Mesodermal cell (in vitro differentiated cells): ENCODE data around the gene LTO1.
"Not testable (repeated sequence)": the region's sequence is repeated elsewhere in the genome, so short reads cannot be mapped to it uniquely, and the experiment has no call there.

Experiments used
- H3K27ac ChIP-seq: 2 replicates; pipeline ENCODE4 v1.7.0; 2013; ENCODE audit warnings: mild to moderate bottlenecking, low read depth, low read length, moderate library complexity; ENCODE audit not compliant: severe bottlenecking
- H3K36me3 ChIP-seq: 2 replicates; pipeline ENCODE4 v1.7.1; 2013; ENCODE audit warnings: mild to moderate bottlenecking, low read length, moderate library complexity; ENCODE audit not compliant: control insufficient read depth, insufficient read depth
- H3K4me1 ChIP-seq: one replicate; pipeline ENCODE4 v1.7.1; 2013; ENCODE audit warnings: mild to moderate bottlenecking, low read length; ENCODE audit not compliant: insufficient read depth, control insufficient read depth, poor library complexity, severe bottlenecking
- H3K4me3 ChIP-seq: 2 replicates; pipeline ENCODE4 v1.7.0; 2013; ENCODE audit warnings: low read length, control low read depth, mild to moderate bottlenecking; ENCODE audit not compliant: insufficient read depth, poor library complexity, severe bottlenecking; ENCODE audit errors: extremely low read depth
- H3K9me3 ChIP-seq: 2 replicates; pipeline ENCODE4 v1.7.1; 2013; ENCODE audit warnings: mild to moderate bottlenecking, low read length, moderate library complexity; ENCODE audit not compliant: control insufficient read depth
- WGBS, 2 experiments: methylation state at CpG; one replicate each; pipeline ENCODE4 v1.1.5; 2013; ENCODE audit warnings: missing lambda C conversion rate in 2 of 2; ENCODE audit not compliant: insufficient coverage in 2 of 2; 5-methylcytosine and 5-hydroxymethylcytosine counted together

LTO1 gene

GRCh38 chr11:69700278-69701140 lies 25.4 kb upstream of the LTO1 start:
- H3K4me3 ChIP-seq, result no peak overlapping the region
- peak overlapping the region; percentile 8 for H3K27ac ChIP-seq
- 11 to 12% methylated on average over 15 to 16 of the region's 20 CpGs for WGBS, 2 experiments
- H3K36me3 ChIP-seq, result no peaks in the 10 kb centered on the region
- peaks cover 26% of the 10 kb centered on the region for H3K4me1 ChIP-seq
- no peaks in the 10 kb centered on the region for H3K9me3 ChIP-seq

GRCh38 chr11:69699213-69699612 lies 24.1 kb upstream of the LTO1 start:
- 93 to 94% methylated on average over 13 of the region's 13 CpGs for WGBS, 2 experiments
- Histone ChIP-seq H3K36me3 (no peaks in the 10 kb centered on the region), H3K27ac (no peak overlapping the region), H3K4me3 (no peak overlapping the region), H3K4me1 (peaks cover 23% of the 10 kb centered on the region), H3K9me3 (no peaks in the 10 kb centered on the region)

- Histone ChIP-seq H3K27ac (no peak overlapping the region), H3K4me3 (no peak overlapping the region), H3K4me1 (peaks cover 23% of the 10 kb centered on the region), H3K9me3 (no peaks in the 10 kb centered on the region), H3K36me3 (no peaks in the 10 kb centered on the region)
- WGBS, 2 experiments, result 92 to 94% methylated on average over 1 to 2 of the region's 2 CpGs
Observed at GRCh38 chr11:69698362-69698761, 23.2 kb upstream of the LTO1 start.

DNA sequence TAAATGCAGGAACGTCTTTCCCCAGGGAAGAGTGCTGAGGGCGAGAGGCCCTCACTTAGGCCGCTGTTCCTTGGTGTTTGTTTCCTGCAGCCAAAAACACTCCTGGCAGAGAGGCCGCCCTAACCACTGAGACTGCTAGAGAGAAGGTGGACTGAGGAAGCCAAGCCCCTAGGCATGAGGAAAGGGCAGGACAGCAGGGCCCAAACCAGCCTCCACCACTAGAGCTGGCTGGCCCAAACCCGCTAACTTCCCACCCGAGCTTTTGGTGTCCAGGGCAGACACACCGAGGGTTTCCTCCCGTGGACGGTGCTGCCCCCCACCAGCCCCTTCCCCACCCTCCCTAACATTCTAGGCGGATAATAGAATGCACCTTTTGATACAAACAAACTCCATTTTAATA lies 22.7 kb upstream of the LTO1 start:
- Histone ChIP-seq H3K4me1 (peaks cover 23% of the 10 kb centered on the region), H3K4me3 (no peak overlapping the region)
- 81% methylated on average over 6 of the region's 10 CpGs for WGBS, 2 experiments

DNA sequence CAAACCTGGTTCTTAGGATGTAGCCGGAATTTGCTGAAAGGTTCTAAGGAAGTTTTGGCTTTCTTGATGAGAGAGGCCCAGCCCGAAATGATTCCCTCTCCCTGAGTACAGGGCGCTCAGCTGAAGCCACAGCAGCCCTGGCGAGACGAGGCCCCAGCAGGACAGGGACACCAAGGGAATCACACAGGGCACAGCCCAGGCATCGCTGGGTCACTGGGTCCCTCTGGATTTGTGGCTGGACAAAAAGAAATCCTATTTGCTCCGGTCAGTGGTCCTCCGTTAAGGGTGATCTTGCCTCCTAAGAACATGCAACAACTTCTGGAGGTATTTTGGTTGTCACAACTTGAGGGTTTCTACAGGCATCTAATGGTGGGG lies 22.3 kb upstream of the LTO1 start:
- no peaks in the 10 kb centered on the region for H3K36me3 ChIP-seq
- H3K9me3 ChIP-seq, result no peaks in the 10 kb centered on the region
- H3K4me1 ChIP-seq, result peaks cover 21% of the 10 kb centered on the region
- no peak overlapping the region for H3K27ac ChIP-seq
- WGBS, 2 experiments, result 85 to 98% methylated on average over 6 to 8 of the region's 8 CpGs
- no peak overlapping the region for H3K4me3 ChIP-seq

More for the DNA sequence above, 22.7 kb upstream of the LTO1 start:
- H3K36me3 ChIP-seq, result no peaks in the 10 kb centered on the region
- no peaks in the 10 kb centered on the region for H3K9me3 ChIP-seq
- H3K27ac ChIP-seq, result no peak overlapping the region

DNA sequence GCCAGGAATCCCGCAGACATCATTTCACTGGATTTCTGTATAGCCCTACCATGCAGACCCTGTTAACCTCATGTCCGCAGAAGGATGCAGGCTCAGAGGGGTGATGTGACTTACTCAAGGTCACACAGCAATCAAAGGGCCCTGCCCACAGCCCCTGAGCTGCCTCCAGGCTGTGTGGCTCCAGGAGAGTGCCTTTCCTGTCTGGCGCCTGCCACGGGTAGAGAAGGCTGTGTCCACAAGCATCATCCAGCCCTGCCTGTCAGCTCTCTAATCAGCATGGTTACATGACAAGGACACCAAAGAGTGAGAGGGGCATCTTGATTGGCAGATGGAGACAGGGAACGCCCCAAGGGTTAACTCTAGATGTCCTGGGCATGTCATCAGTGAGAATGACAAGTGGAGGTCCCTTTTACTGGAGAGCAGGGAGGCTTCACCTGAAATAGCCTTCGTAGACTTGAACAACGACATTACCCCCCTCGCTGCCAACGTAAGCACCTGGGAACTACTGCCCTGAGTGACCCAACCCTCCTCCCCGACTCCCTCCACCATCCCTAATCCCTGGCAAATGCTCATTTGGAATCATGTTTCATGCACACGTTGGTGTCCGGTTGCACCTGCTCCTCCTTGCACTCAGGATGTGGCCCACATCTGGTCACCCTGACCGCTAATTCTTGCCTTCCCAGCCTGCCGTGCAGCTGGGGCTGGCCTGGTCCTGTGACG lies 21.8 kb upstream of the LTO1 start:
- Histone ChIP-seq H3K36me3 (no peaks in the 10 kb centered on the region), H3K4me3 (no peak overlapping the region), H3K9me3 (no peaks in the 10 kb centered on the region), H3K4me1 (peaks cover 16% of the 10 kb centered on the region), H3K27ac (no peak overlapping the region)
- 78 to 79% methylated on average over 14 of the region's 15 CpGs for WGBS, 2 experiments

DNA sequence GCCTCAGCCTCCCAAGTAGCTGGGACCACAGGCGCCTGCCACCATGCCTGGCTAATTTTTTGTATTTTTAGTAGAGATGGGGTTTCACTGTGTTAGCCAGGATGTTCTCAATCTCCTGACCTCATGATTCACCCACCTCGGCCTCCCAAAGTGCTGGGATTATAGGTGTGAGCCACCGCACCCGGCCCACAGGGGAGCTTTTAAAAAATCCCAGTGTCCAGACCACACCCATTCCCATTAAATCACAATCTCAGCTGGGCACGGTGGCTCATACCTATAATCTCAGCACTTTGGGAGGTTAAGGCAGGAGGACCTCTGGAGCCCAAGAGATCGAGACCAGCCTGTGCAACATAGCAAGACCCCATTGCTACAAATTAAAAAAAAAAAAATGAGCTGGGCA lies 20.8 kb upstream of the LTO1 start:
- WGBS, 2 experiments, result 100% methylated on average over 1 of the region's 6 CpGs
- not testable (repeated sequence) for H3K9me3 ChIP-seq, H3K4me3 ChIP-seq, H3K36me3 ChIP-seq, H3K27ac ChIP-seq
- H3K4me1 ChIP-seq, result peaks cover 12% of the 10 kb centered on the region

DNA sequence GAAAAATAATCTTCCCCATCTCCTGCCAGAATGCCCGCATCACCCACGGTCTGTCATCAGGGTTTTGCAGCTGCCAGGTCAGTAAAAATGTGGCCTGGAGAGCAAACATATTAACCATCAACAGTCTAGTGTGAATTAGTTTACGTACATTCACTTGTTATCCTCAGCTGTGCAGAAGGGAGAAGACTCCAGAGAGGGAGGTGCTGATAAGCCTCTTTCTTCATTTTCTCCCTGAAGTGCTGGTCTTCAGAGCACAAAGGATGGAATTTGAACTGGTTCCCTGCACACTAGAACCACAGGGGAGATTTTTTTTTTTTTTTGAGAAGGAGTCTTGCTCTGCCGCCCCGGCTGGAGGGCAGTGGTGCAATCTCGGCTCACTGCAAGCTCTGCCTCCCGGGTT lies 20.4 kb upstream of the LTO1 start:
- Histone ChIP-seq H3K4me1 (peaks cover 8% of the 10 kb centered on the region), H3K27ac (no peak overlapping the region), H3K4me3 (no peak overlapping the region), H3K9me3 (no peaks in the 10 kb centered on the region), H3K36me3 (no peaks in the 10 kb centered on the region)
- 100% methylated on average over 1 of the region's 7 CpGs for WGBS, 2 experiments

DNA sequence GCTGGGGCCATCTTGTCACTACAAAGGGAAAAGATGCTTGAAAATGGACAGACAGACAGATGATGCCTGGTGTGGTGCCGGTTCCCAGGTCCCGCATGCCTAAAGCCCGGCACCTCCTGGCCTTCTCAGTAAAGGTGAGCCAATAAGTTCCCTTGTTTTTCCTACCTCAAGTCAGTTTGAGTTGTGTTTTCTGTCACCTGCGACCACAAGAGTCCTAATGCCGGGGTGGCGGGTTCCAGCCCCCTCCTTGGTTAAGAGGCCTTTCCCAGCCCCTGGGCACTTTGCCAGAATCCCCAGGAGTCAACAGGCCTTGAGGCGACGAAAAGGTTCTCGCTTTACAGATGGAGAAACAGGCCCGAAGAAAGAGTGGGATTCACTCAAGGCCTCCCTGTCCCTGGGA lies 19.6 kb upstream of the LTO1 start:
- WGBS, 2 experiments, result 91 to 94% methylated on average over 10 of the region's 10 CpGs

GRCh38 chr11:69692422-69692821 lies 17.3 kb upstream of the LTO1 start:
- Histone ChIP-seq H3K4me3 (no peak overlapping the region), H3K36me3 (no peaks in the 10 kb centered on the region), H3K27ac (no peak overlapping the region), H3K9me3 (no peaks in the 10 kb centered on the region), H3K4me1 (no peaks in the 10 kb centered on the region)

More for the DNA sequence above, 19.6 kb upstream of the LTO1 start:
- Histone ChIP-seq H3K36me3 (no peaks in the 10 kb centered on the region), H3K27ac (no peak overlapping the region), H3K4me3 (no peak overlapping the region), H3K4me1 (peaks cover 3% of the 10 kb centered on the region), H3K9me3 (no peaks in the 10 kb centered on the region)

DNA sequence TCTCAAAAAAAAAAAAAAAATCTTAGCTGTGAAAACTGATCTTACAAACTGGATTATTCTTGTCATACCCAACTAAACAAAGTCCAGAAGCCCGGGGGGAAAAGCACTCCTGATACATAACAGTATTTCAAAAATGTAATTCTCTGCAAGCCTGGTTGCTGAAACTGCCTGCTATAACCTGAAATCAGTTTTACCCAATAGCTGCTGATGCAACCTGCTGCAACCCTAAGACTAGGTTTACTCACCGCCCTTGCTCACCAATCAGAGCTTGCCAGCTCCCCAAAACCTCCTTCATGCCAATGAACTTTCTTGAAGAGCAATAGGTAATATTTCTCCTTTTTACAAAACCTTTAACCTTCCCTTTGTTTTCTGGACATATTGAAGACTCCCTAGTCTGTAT lies 16.3 kb upstream of the LTO1 start:
- no peaks in the 10 kb centered on the region for H3K4me1 ChIP-seq
- 90 to 92% methylated on average over 2 of the region's 2 CpGs for WGBS, 2 experiments
- H3K9me3 ChIP-seq, result no peaks in the 10 kb centered on the region
- no peaks in the 10 kb centered on the region for H3K36me3 ChIP-seq
- H3K4me3 ChIP-seq, result no peak overlapping the region
- H3K27ac ChIP-seq, result no peak overlapping the region
